ENCODE results near the gene ZNF554.
A peak's percentile ranks its signal among the peaks of the same experiment; 100 is the strongest.
"Not testable (repeated sequence)": the region's sequence is repeated elsewhere in the genome, so short reads cannot be mapped to it uniquely, and the experiment has no call there.

Gene ZNF554

GRCh38 chr19:2790557-2791271 is 29.0 kb upstream of the ZNF554 start:
- Histone ChIP-seq H3K27me3 (no peaks in the 10 kb centered on the region), H3K36me3 (peaks cover 88% of the 10 kb centered on the region), H3K4me1 (peaks cover 69% of the 10 kb centered on the region), H3K4me2 (no peak overlapping the region), H3K4me3 (no peak overlapping the region), H4K20me1 (peaks cover 70% of the 10 kb centered on the region), H3K9me3 (no peaks in the 10 kb centered on the region), H3K9ac (0 out of 2 replicates have a peak overlapping the region, but pooled peaks have one; percentile 38), H3K27ac (0 out of 2 replicates have a peak overlapping the region, but pooled peaks have one; percentile 35)
- no peak for TF ChIP-seq Cebpa-rat (IDR thresholded peaks at IDR 0.05)

- Histone ChIP-seq H3K27ac (peak overlapping the region; percentile 35), H3K4me1 (peaks cover 63% of the 10 kb centered on the region)
These were observed 28.2 kb upstream of the ZNF554 start for GRCh38 chr19:2791440-2791839.

GRCh38 chr19:2791876-2792275 is 27.8 kb upstream of the ZNF554 start:
- H3K9me3 ChIP-seq = no peaks in the 10 kb centered on the region
- no peak overlapping the region for H3K4me2 ChIP-seq
- no peak overlapping the region for H3K4me3 ChIP-seq
- no peak for TF ChIP-seq Cebpa-rat (IDR thresholded peaks at IDR 0.05)
- peak overlapping the region; percentile 38 for H3K9ac ChIP-seq
- H3K27ac ChIP-seq = peak overlapping the region; percentile 35
- H3K4me1 ChIP-seq = peaks cover 60% of the 10 kb centered on the region
- H3K27me3 ChIP-seq = no peaks in the 10 kb centered on the region
- H4K20me1 ChIP-seq = peaks cover 67% of the 10 kb centered on the region
- peaks cover 98% of the 10 kb centered on the region for H3K36me3 ChIP-seq

More at GRCh38 chr19:2791440-2791839, 28.2 kb upstream of the ZNF554 start:
- Histone ChIP-seq H3K36me3 (peaks cover 95% of the 10 kb centered on the region), H3K4me3 (no peak overlapping the region), H3K9ac (peak overlapping the region; percentile 38), H4K20me1 (peaks cover 67% of the 10 kb centered on the region), H3K27me3 (no peaks in the 10 kb centered on the region), H3K9me3 (no peaks in the 10 kb centered on the region), H3K4me2 (no peak overlapping the region)
- TF ChIP-seq Cebpa-rat (IDR thresholded peaks at IDR 0.05) = no peak

- not testable (repeated sequence) for H3K4me2 ChIP-seq, H3K9me3 ChIP-seq, H3K27me3 ChIP-seq, H3K27ac ChIP-seq, H3K4me3 ChIP-seq, H3K9ac ChIP-seq
- Histone ChIP-seq H4K20me1 (peaks cover 65% of the 10 kb centered on the region), H3K36me3 (peaks cover 98% of the 10 kb centered on the region), H3K4me1 (peaks cover 60% of the 10 kb centered on the region)
These were observed 27.0 kb upstream of the ZNF554 start for GRCh38 chr19:2792666-2793065.

- H3K27ac ChIP-seq = no peak overlapping the region
- H3K9me3 ChIP-seq = no peaks in the 10 kb centered on the region
- H3K4me1 ChIP-seq = peaks cover 60% of the 10 kb centered on the region
- peaks cover 65% of the 10 kb centered on the region for H4K20me1 ChIP-seq
- no peak overlapping the region for H3K4me3 ChIP-seq
- no peak overlapping the region for H3K4me2 ChIP-seq
- peaks cover 98% of the 10 kb centered on the region for H3K36me3 ChIP-seq
- H3K27me3 ChIP-seq = no peaks in the 10 kb centered on the region
- H3K9ac ChIP-seq = no peak overlapping the region
- TF ChIP-seq Cebpa-rat (IDR thresholded peaks at IDR 0.05) = no peak
These were observed 26.5 kb upstream of the ZNF554 start for GRCh38 chr19:2793126-2793525.

- H4K20me1 ChIP-seq = peaks cover 65% of the 10 kb centered on the region
- no peak overlapping the region for H3K4me2 ChIP-seq
- no peak overlapping the region for H3K9ac ChIP-seq
- no peaks in the 10 kb centered on the region for H3K9me3 ChIP-seq
- no peak overlapping the region for H3K4me3 ChIP-seq
- H3K27ac ChIP-seq = no peak overlapping the region
- H3K36me3 ChIP-seq = peaks cover 98% of the 10 kb centered on the region
- no peaks in the 10 kb centered on the region for H3K27me3 ChIP-seq
- H3K4me1 ChIP-seq = peaks cover 60% of the 10 kb centered on the region
- TF ChIP-seq Cebpa-rat (IDR thresholded peaks at IDR 0.05) = no peak
These were observed 26.1 kb upstream of the ZNF554 start for GRCh38 chr19:2793577-2793976.

- H3K4me1 ChIP-seq = peaks cover 73% of the 10 kb centered on the region
- H3K9ac ChIP-seq = no peak overlapping the region
- peaks cover 98% of the 10 kb centered on the region for H3K36me3 ChIP-seq
- H3K4me2 ChIP-seq = no peak overlapping the region
- no peaks in the 10 kb centered on the region for H3K9me3 ChIP-seq
- H3K27me3 ChIP-seq = no peaks in the 10 kb centered on the region
- no peak for TF ChIP-seq Cebpa-rat (IDR thresholded peaks at IDR 0.05)
- no peak overlapping the region for H3K4me3 ChIP-seq
- peak overlapping the region; percentile 30; the same call in 1 of the 2 replicates for H3K27ac ChIP-seq
- peaks cover 41% of the 10 kb centered on the region for H4K20me1 ChIP-seq
These were observed 23.6 kb upstream of the ZNF554 start for GRCh38 chr19:2795827-2796658.

GRCh38 chr19:2796659-2797266 is 22.9 kb upstream of the ZNF554 start:
- Histone ChIP-seq H3K9ac (0 out of 2 replicates have a peak overlapping the region, but pooled peaks have one; percentile 34), H3K9me3 (no peaks in the 10 kb centered on the region), H3K27me3 (no peaks in the 10 kb centered on the region), H3K36me3 (peaks cover 91% of the 10 kb centered on the region), H3K4me3 (no peak overlapping the region), H3K27ac (no peak overlapping the region), H4K20me1 (peaks cover 34% of the 10 kb centered on the region; the same call in 1 of the 2 replicates), H3K4me1 (peaks cover 73% of the 10 kb centered on the region), H3K4me2 (no peak overlapping the region)
- no peak for TF ChIP-seq Cebpa-rat (IDR thresholded peaks at IDR 0.05)

- no peak overlapping the region for H3K4me3 ChIP-seq
- no peak for TF ChIP-seq Cebpa-rat (IDR thresholded peaks at IDR 0.05)
- H3K4me1 ChIP-seq = peaks cover 75% of the 10 kb centered on the region
- peak overlapping the region; percentile 34; the same call in 1 of the 2 replicates for H3K9ac ChIP-seq
- no peak overlapping the region; the same call in 1 of the 2 replicates for H3K27ac ChIP-seq
- H3K27me3 ChIP-seq = no peaks in the 10 kb centered on the region
- H3K4me2 ChIP-seq = no peak overlapping the region
- H3K9me3 ChIP-seq = no peaks in the 10 kb centered on the region
- peaks cover 86% of the 10 kb centered on the region for H3K36me3 ChIP-seq
- H4K20me1 ChIP-seq = peaks cover 33% of the 10 kb centered on the region; the same call in 1 of the 2 replicates
These were observed 22.4 kb upstream of the ZNF554 start for GRCh38 chr19:2797280-2797679.
